Osteocyte (in vitro differentiated cells): ENCODE data around the gene PPP1R37. TPM values are rescaled to one million over a fixed set of nuclear protein-coding genes. Genes with fewer than 3 reads are reported as not detected.

Experiments
- DNase-seq: peaks from one replicate; pipeline ENCODE4 v3.0.0; 2021; ENCODE audit warnings: mixed read lengths; ENCODE audit not compliant: unreplicated experiment; ENCODE audit errors: extremely low spot score
- H3K27ac Mint-ChIP-seq: one replicate; pipeline ENCODE4 v1.8.0; 2021; ENCODE audit warnings: mild to moderate bottlenecking, mixed read lengths; ENCODE audit not compliant: unreplicated experiment
- H3K27me3 Mint-ChIP-seq: one replicate; pipeline ENCODE4 v1.8.0; 2021; ENCODE audit warnings: mixed read lengths; ENCODE audit not compliant: unreplicated experiment
- H3K36me3 Mint-ChIP-seq: one replicate; pipeline ENCODE4 v1.8.0; 2021; ENCODE audit warnings: mixed read lengths; ENCODE audit not compliant: unreplicated experiment
- H3K4me1 Mint-ChIP-seq: one replicate; pipeline ENCODE4 v1.8.0; 2021; ENCODE audit warnings: mixed read lengths; ENCODE audit not compliant: unreplicated experiment
- H3K4me3 Mint-ChIP-seq: one replicate; pipeline ENCODE4 v1.8.0; 2021; ENCODE audit warnings: mild to moderate bottlenecking, moderate library complexity, mixed read lengths; ENCODE audit not compliant: unreplicated experiment
- H3K9me3 Mint-ChIP-seq: one replicate; pipeline ENCODE4 v1.8.0; 2021; ENCODE audit warnings: mixed read lengths; ENCODE audit not compliant: unreplicated experiment
- total RNA-seq: library from RNA; stranded (reverse); gene quantifications from 2 replicates; pipeline ENCODE4 v1.2.1, GENCODE V29; 2021
- TF ChIP-seq, protein P1 (sequence below): fragments of 200-600 bp; sonication (generic); IDR thresholded peaks from 2 replicates; pipeline ENCODE4 v1.5.0; 2021; ENCODE audit warnings: antibody characterized with exemption, mild to moderate bottlenecking, moderate library complexity

Gene PPP1R37
- total RNA-seq, 1 donor from 2014 or later: 34.8 TPM

- TF ChIP-seq, protein P1, sequence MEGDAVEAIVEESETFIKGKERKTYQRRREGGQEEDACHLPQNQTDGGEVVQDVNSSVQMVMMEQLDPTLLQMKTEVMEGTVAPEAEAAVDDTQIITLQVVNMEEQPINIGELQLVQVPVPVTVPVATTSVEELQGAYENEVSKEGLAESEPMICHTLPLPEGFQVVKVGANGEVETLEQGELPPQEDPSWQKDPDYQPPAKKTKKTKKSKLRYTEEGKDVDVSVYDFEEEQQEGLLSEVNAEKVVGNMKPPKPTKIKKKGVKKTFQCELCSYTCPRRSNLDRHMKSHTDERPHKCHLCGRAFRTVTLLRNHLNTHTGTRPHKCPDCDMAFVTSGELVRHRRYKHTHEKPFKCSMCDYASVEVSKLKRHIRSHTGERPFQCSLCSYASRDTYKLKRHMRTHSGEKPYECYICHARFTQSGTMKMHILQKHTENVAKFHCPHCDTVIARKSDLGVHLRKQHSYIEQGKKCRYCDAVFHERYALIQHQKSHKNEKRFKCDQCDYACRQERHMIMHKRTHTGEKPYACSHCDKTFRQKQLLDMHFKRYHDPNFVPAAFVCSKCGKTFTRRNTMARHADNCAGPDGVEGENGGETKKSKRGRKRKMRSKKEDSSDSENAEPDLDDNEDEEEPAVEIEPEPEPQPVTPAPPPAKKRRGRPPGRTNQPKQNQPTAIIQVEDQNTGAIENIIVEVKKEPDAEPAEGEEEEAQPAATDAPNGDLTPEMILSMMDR: no peak
- Mint-ChIP-seq H3K27ac (peak overlapping the region; percentile 100), H3K27me3 (no peaks in the 10 kb centered on the region), H3K4me1 (peaks cover 29% of the 10 kb centered on the region), H3K4me3 (peak overlapping the region; percentile 99), H3K9me3 (no peaks in the 10 kb centered on the region), H3K36me3 (peaks cover 14% of the 10 kb centered on the region)
- DNase-seq: no peak
Measured at GRCh38 chr19:45090606-45091005, 2.4 kb upstream of the PPP1R37 start.

DNA sequence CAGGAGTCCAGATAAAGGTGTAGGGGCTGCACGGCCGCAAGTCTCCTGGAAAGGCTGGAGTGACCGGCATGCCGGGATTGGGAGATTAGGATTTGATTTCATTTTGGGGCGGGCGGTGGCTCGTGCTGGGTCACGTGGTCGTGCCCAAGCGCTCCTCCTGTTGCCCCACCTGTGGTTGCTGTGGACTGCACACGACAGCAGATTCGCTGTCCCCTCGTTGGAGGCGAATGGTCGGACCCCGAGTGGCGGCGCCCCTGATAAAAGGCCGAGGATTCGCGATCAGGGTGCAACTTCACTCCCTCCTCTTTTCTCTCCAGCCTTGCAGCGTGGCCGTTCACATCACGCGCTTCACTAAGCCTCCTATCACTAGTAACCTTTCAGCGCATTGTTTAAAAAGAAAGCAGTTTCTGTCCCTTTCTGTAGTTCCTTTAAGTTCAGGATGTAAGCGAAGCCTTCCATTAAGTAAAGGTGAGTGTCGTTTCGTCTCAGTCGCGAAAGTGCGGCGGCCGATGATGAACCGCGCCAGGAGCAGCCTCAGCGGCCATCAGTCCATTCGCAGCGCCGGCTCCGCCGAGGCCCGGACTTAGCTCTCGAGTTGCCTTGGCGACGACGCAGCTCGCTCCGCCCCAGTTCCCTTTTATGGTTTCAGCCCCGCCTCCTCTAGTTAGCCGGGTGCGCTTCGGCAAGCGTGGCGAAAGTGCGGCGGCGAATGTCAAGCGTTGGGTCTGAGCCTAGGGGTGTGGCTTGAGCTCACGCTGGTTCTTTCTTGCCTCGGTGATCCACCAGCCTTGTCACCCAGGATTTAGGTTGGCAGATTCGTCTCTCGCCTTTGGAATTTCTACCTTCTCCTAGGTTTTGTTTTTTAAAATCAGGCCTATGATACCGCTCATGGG is 1.7 kb upstream of the PPP1R37 start:
- Mint-ChIP-seq H3K4me3 (peak overlapping the region; percentile 99), H3K27ac (peak overlapping the region; percentile 100), H3K36me3 (peaks cover 16% of the 10 kb centered on the region), H3K4me1 (peaks cover 36% of the 10 kb centered on the region), H3K27me3 (no peaks in the 10 kb centered on the region), H3K9me3 (no peaks in the 10 kb centered on the region)
- peak; percentile 99 for DNase-seq
- TF ChIP-seq, protein P1: no peak

GRCh38 chr19:45094137-45094536 is 1.2 kb downstream of the PPP1R37 start:
- Mint-ChIP-seq H3K27me3 (no peaks in the 10 kb centered on the region), H3K27ac (peak overlapping the region; percentile 100), H3K4me1 (peaks cover 64% of the 10 kb centered on the region), H3K36me3 (peaks cover 8% of the 10 kb centered on the region), H3K9me3 (no peaks in the 10 kb centered on the region), H3K4me3 (peak overlapping the region; percentile 99)
- TF ChIP-seq, protein P1: no peak
- DNase-seq: no peak

DNA sequence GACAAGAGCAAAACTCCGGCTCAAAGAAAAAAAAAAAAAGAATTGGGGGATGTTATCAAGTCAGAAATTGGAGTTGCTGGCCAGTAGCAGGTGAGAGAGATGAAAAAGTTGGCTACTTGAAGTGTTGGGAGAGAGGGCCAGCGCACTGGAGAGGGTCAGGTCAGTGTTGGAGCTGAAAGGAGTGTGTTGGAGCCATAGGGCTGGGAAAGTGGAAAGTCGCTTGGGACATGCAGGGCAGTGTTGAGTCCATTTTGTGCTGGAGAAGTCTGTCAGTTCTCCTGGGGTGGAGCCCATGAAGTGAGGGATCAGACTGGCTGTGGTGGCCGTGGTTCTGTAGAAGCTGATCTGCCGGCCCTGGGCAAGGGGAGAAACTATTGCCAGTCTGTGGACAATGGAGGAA is 1.7 kb downstream of the PPP1R37 start:
- Mint-ChIP-seq H3K4me1 (peaks cover 70% of the 10 kb centered on the region), H3K27me3 (no peaks in the 10 kb centered on the region), H3K36me3 (peaks cover 8% of the 10 kb centered on the region), H3K4me3 (peak overlapping the region; percentile 99), H3K27ac (peak overlapping the region; percentile 1), H3K9me3 (no peaks in the 10 kb centered on the region)
- no peak for DNase-seq
- TF ChIP-seq, protein P1: no peak
